Smooth muscle cell (in vitro differentiated cells): Measurements from ENCODE around the gene COL9A2. TPM values are rescaled to one million over a fixed set of nuclear protein-coding genes. Genes with fewer than 3 reads are reported as not detected.

Source experiments
- DNase-seq: peaks from one replicate; lab custom pipeline; 2025; ENCODE audit not compliant: unreplicated experiment; lab: John Stamatoyannopoulos, UW
- H2AFZ ChIP-seq: fragments of 200-600 bp; sonication (generic); 2 replicates; pipeline ENCODE4 v1.6.0; 2016; ENCODE audit warnings: antibody characterized with exemption, low read depth, mild to moderate bottlenecking
- H3F3A ChIP-seq: fragments of 200-600 bp; sonication (generic); 2 replicates; pipeline ENCODE4 v1.6.0; 2017; ENCODE audit warnings: antibody characterized with exemption, low read depth
- H3K27ac ChIP-seq: fragments of 200-600 bp; sonication (generic); 2 replicates; pipeline ENCODE4 v1.5.1; 2016; ENCODE audit warnings: low read depth, mild to moderate bottlenecking
- H3K27me3 ChIP-seq: fragments of 200-600 bp; sonication (generic); 2 replicates; pipeline ENCODE4 v1.6.1; 2016; ENCODE audit warnings: low read depth, mild to moderate bottlenecking
- H3K36me3 ChIP-seq: fragments of 200-600 bp; sonication (generic); 2 replicates; pipeline ENCODE4 v1.5.1; 2016; ENCODE audit warnings: low read depth
- H3K4me1 ChIP-seq: fragments of 200-600 bp; sonication (generic); 2 replicates; pipeline ENCODE4 v1.5.1; 2016; ENCODE audit warnings: low read depth
- H3K4me2 ChIP-seq: fragments of 200-600 bp; sonication (generic); 2 replicates; pipeline ENCODE4 v1.6.0; 2016; ENCODE audit warnings: mild to moderate bottlenecking
- H3K4me3 ChIP-seq: fragments of 200-600 bp; sonication (generic); 2 replicates; pipeline ENCODE4 v1.5.1; 2016; ENCODE audit warnings: mild to moderate bottlenecking
- H3K79me2 ChIP-seq: fragments of 200-600 bp; sonication (generic); 2 replicates; pipeline ENCODE4 v1.6.0; 2016; ENCODE audit warnings: low read depth, mild to moderate bottlenecking
- H3K9ac ChIP-seq: fragments of 200-600 bp; sonication (generic); 2 replicates; pipeline ENCODE4 v1.6.0; 2016; ENCODE audit warnings: low read depth
- H3K9me3 ChIP-seq: fragments of 200-600 bp; sonication (generic); replicated peaks from 2 replicates; pipeline ENCODE4 v1.5.1; 2016; ENCODE audit warnings: low read depth
- H4K20me1 ChIP-seq: fragments of 200-600 bp; sonication (generic); 2 replicates; pipeline ENCODE4 v1.6.0; 2016; ENCODE audit warnings: low read depth
- CTCF ChIP-seq: fragments of 200-600 bp; sonication (generic); IDR thresholded peaks from 2 replicates; pipeline ENCODE4 v1.5.1; 2017; ENCODE audit warnings: borderline replicate concordance, mild to moderate bottlenecking, antibody characterized with exemption; ENCODE audit not compliant: insufficient read depth, poor library complexity, severe bottlenecking
- WGBS: methylation state at CpG from one replicate; pipeline ENCODE4 v1.1.7; 2016; ENCODE audit warnings: low lambda C conversion rate; 5-methylcytosine and 5-hydroxymethylcytosine counted together
- polyA plus RNA-seq: library from polyadenylated mRNA; unstranded; fragments of >200 nt; fragmentation: Nextera tagmentation; extraction: Ambion mirVana; gene quantifications from 2 replicates; pipeline ENCODE4 v1.2.1, GENCODE V29; 2016
- total RNA-seq: library from RNA; depleted of rRNA; stranded (reverse); fragments of >200 nt; gene quantifications from 2 replicates; pipeline ENCODE4 v1.2.3, GENCODE V29; 2014

The COL9A2 gene
- total and polyA plus RNA-seq, 2 experiments from 2014 or later = 8.0 to 24.5 TPM

- WGBS = 59% methylated on average over 3 of the region's 3 CpGs
- no peak for TF ChIP-seq CTCF
- Histone ChIP-seq H3K4me1 (no peaks in the 10 kb centered on the region), H3K9me3 (no peaks in the 10 kb centered on the region), H3K4me3 (no peak overlapping the region), H3F3A (no peaks in the 10 kb centered on the region), H2AFZ (no peak overlapping the region), H3K79me2 (peaks cover 7% of the 10 kb centered on the region), H3K4me2 (no peak overlapping the region), H3K9ac (no peak overlapping the region), H3K27ac (no peak overlapping the region), H3K36me3 (peaks cover 20% of the 10 kb centered on the region), H3K27me3 (no peaks in the 10 kb centered on the region), H4K20me1 (peaks cover 16% of the 10 kb centered on the region)
- no peak for DNase-seq
Observed at GRCh38 chr1:40270152-40270834, 46.8 kb downstream of the COL9A2 start.

DNA sequence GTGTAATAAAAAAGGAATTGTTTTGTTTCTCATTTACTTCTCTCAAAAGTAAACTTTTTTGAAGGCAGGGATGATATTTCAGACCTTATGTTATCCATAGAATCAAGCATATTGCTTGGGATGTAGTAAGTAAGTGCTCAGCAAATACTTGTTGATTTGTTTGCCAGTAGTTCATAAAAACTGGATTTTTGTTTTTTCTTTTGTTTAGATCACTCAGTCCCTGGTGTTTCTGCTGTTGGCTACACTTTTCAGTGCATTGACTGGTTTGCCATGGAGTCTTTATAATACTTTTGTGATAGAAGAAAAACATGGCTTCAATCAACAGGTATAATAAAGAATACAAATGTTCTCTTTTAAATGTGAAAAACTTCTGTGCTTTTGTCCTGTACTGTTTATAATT is 48.9 kb downstream of the COL9A2 start:
- no peak overlapping the region for H3K4me3 ChIP-seq
- H3K9me3 ChIP-seq = no peaks in the 10 kb centered on the region
- no peak overlapping the region for H3K4me2 ChIP-seq
- no peak for TF ChIP-seq CTCF
- H4K20me1 ChIP-seq = peaks cover 15% of the 10 kb centered on the region
- DNase-seq = no peak
- peaks cover 20% of the 10 kb centered on the region for H3K36me3 ChIP-seq
- H3K79me2 ChIP-seq = peaks cover 8% of the 10 kb centered on the region
- no peak overlapping the region for H2AFZ ChIP-seq
- H3K27me3 ChIP-seq = no peaks in the 10 kb centered on the region
- no peak overlapping the region for H3K27ac ChIP-seq
- H3K9ac ChIP-seq = no peak overlapping the region
- H3K4me1 ChIP-seq = no peaks in the 10 kb centered on the region
- H3F3A ChIP-seq = no peaks in the 10 kb centered on the region

DNA sequence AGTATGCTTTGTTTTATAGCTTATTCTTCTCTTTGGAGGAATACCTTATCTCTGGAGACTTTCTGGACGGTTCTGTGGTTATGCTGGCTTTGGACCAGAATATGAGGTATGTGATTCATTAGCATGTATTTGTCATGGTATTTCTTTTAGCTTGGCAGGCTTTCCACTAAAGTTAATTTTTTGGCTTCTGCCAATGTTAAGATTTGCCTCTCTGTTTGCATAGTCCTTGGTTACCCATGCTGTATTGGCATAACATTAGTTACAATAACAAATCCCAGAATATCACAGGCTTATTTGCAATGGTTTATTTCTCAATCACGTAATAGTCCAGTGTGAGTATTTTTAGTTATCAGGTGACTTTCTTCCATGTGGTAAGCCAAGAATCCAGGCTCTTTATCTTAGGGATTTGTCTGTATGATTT is 49.3 kb downstream of the COL9A2 start:
- H3K27ac ChIP-seq = no peak overlapping the region

More for the DNA sequence above, 49.3 kb downstream of the COL9A2 start:
- H3K79me2 ChIP-seq = peaks cover 11% of the 10 kb centered on the region
- TF ChIP-seq CTCF = no peak
- H3K9ac ChIP-seq = no peak overlapping the region
- H3K4me3 ChIP-seq = no peak overlapping the region
- H3K4me1 ChIP-seq = no peaks in the 10 kb centered on the region
- 82% methylated on average over 2 of the region's 2 CpGs for WGBS
- no peaks in the 10 kb centered on the region for H3F3A ChIP-seq
- no peak for DNase-seq
- peaks cover 15% of the 10 kb centered on the region for H4K20me1 ChIP-seq
- H3K27me3 ChIP-seq = no peaks in the 10 kb centered on the region
- H2AFZ ChIP-seq = no peak overlapping the region
- H3K36me3 ChIP-seq = peaks cover 19% of the 10 kb centered on the region
- no peaks in the 10 kb centered on the region for H3K9me3 ChIP-seq
- no peak overlapping the region for H3K4me2 ChIP-seq
